Epithelial cell of esophagus (primary cell): ENCODE results near the gene COMMD4.
"Not testable (repeated sequence)": the region's sequence is repeated elsewhere in the genome, so short reads cannot be mapped to it uniquely, and the experiment has no call there.

Source experiments
- DNase-seq: peaks from one replicate; pipeline ENCODE4 v3.0.0; 2010; ENCODE audit warnings: low read depth
- H3K4me3 ChIP-seq: 2 replicates; pipeline ENCODE4 v1.5.1; 2011; ENCODE audit warnings: mild to moderate bottlenecking, low read length, control low read depth
- CTCF ChIP-seq: IDR thresholded peaks from 2 replicates; pipeline ENCODE4 v1.5.1; 2011; ENCODE audit warnings: low read depth, mild to moderate bottlenecking, low read length, control low read depth, inconsistent platforms; ENCODE audit not compliant: insufficient read depth; ENCODE audit errors: missing control alignments

The COMMD4 gene

GRCh38 chr15:75338661-75339240 lies 2.9 kb downstream of the COMMD4 start:
- H3K4me3 ChIP-seq = no peak overlapping the region
- no peak for TF ChIP-seq CTCF

GRCh38 chr15:75339531-75340240 lies 3.8 kb downstream of the COMMD4 start:
- no peak overlapping the region for H3K4me3 ChIP-seq
- no peak for TF ChIP-seq CTCF
- no peak for DNase-seq

More at GRCh38 chr15:75338661-75339240, 2.9 kb downstream of the COMMD4 start:
- no peak for DNase-seq

GRCh38 chr15:75342221-75342620 lies 6.4 kb downstream of the COMMD4 start:
- no peak for TF ChIP-seq CTCF
- H3K4me3 ChIP-seq = no peak overlapping the region
- no peak for DNase-seq

GRCh38 chr15:75343953-75344352 lies 8.1 kb downstream of the COMMD4 start:
- H3K4me3 ChIP-seq, DNase-seq: not testable (repeated sequence)

GRCh38 chr15:75346796-75347221 lies 10.9 kb downstream of the COMMD4 start, which contains the start of gene NEIL1:
TSS of gene NEIL1 (plus strand) at chr15:75347039. CDS start at chr15:75348906, 1,867 bp downstream.
- no peak for TF ChIP-seq CTCF
- peak within 1 kb of the TSS; percentile 86 for H3K4me3 ChIP-seq
- peak; percentile 49 for DNase-seq

- no peak for TF ChIP-seq CTCF
- H3K4me3 ChIP-seq = peak overlapping the region; percentile 86
- peak; percentile 40 for DNase-seq
These were observed 11.6 kb downstream of the COMMD4 start for GRCh38 chr15:75347222-75348033.

- DNase-seq = no peak
- no peak for TF ChIP-seq CTCF
- H3K4me3 ChIP-seq = peak overlapping the region; percentile 86
These were observed 12.2 kb downstream of the COMMD4 start for GRCh38 chr15:75348034-75348561.
